ENCODE measurements around the gene MCC. TPM values are rescaled to one million over a fixed set of nuclear protein-coding genes. Genes with fewer than 3 reads are reported as not detected.

MCC gene
- total RNA-seq, 1 donor from 2014 or later: 33.9 TPM

DNA sequence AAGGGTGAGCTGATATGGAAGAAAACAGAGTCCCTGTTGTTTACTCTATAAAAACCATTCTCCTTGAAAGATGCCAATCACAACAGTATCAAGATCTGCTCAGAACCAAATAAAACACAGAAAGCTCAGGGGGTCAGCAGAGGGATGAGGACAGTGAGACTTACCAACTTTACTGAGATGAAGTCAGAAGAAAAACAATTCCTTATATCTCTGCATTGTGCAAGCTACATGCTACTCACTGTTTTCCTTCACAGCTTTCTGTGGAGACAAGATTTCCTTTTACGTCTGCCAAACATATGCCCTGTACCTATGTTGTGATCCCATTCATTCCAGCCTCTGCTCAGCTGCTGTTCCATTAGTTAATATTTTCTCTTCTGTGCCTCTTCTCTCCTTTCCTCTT lies 239.0 kb downstream of the MCC start:
- H3K4me3 Mint-ChIP-seq: no peak overlapping the region
- H3K27ac Mint-ChIP-seq: peak overlapping the region; percentile 87
- H3K36me3 Mint-ChIP-seq: peaks cover 3% of the 10 kb centered on the region
- no peaks in the 10 kb centered on the region for H3K9me3 Mint-ChIP-seq
- peaks cover 63% of the 10 kb centered on the region for H3K4me1 Mint-ChIP-seq
- TF ChIP-seq, protein P1, sequence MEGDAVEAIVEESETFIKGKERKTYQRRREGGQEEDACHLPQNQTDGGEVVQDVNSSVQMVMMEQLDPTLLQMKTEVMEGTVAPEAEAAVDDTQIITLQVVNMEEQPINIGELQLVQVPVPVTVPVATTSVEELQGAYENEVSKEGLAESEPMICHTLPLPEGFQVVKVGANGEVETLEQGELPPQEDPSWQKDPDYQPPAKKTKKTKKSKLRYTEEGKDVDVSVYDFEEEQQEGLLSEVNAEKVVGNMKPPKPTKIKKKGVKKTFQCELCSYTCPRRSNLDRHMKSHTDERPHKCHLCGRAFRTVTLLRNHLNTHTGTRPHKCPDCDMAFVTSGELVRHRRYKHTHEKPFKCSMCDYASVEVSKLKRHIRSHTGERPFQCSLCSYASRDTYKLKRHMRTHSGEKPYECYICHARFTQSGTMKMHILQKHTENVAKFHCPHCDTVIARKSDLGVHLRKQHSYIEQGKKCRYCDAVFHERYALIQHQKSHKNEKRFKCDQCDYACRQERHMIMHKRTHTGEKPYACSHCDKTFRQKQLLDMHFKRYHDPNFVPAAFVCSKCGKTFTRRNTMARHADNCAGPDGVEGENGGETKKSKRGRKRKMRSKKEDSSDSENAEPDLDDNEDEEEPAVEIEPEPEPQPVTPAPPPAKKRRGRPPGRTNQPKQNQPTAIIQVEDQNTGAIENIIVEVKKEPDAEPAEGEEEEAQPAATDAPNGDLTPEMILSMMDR (IDR thresholded peaks at IDR 0.05; ENCODE audit: unreplicated experiment): no peak
- H3K27me3 Mint-ChIP-seq (ENCODE audit: low read depth): no peaks in the 10 kb centered on the region
- no peak for DNase-seq (ENCODE audit: low spot score in 2 of 2, unreplicated experiment in 2 of 2)

DNA sequence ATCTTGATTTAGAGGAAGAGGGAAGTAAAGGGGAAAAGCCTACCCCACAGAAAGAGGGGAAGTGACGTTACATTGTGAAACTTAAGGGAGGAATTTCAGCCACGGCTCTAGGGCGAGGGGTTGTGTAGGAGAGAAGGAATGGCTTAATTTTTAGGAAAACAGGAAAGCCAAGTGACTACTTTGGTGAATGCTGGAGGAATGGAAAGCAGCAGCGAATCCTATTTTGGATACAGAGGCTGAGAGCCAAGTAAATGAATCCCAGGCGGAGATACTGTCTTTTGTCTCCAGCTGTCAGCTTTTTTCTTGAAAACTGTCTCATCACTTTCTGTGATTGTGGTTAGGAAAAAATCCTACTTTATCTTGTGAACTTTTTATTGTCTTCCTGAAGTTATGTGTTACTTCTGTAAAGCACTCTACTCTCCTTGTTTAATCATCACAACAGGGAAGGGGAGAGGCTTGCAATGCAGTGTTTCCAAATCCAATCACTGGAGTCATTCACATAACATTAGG lies 241.8 kb downstream of the MCC start:
- Mint-ChIP-seq H3K27me3 (ENCODE audit: low read depth) (no peaks in the 10 kb centered on the region), H3K27ac (peak overlapping the region; percentile 89), H3K9me3 (no peaks in the 10 kb centered on the region), H3K4me3 (peak overlapping the region; percentile 3), H3K4me1 (peaks cover 55% of the 10 kb centered on the region), H3K36me3 (peaks cover 3% of the 10 kb centered on the region)
- TF ChIP-seq, protein P1 (IDR thresholded peaks at IDR 0.05; ENCODE audit: unreplicated experiment): no peak
- DNase-seq (ENCODE audit: low spot score in 2 of 2, unreplicated experiment in 2 of 2): no peak

DNA sequence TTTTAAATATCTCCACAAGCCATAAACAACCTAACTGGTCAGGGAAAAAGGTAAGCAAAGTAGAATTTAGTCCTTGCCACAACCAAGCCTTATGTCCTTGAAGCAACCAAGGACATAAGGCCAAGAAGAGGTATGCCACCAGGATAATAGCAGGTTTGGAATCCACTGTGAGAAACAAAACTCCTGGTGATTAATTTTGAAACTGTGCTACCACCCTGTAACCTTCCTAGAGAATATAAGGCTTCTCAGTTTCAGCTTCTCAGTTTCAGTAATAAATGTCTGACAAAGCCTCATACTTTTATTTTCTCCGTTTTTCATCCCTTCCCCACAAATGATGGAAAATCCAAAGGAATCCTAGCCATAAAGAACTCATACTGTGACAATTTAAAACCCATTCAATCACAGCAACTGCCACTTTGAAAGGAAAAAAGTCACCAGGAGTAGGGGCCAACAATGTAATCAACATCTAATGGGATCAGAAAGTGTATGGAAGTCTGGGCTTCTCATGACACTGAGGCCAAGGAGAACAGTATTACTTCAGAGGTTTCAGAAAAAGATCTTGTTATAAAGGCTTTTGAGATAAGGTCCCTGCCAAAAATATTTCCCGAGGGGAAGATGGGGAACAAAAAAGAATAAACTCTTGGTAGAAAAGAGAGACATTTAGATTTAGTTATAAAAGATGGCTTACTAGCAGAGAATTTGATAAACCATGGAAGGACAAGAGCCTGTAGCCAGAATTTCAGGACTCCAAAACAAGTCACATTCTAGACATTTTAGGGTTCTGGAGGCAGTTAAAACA lies 242.6 kb downstream of the MCC start:
- H3K27ac Mint-ChIP-seq: peak overlapping the region; percentile 89

DNA sequence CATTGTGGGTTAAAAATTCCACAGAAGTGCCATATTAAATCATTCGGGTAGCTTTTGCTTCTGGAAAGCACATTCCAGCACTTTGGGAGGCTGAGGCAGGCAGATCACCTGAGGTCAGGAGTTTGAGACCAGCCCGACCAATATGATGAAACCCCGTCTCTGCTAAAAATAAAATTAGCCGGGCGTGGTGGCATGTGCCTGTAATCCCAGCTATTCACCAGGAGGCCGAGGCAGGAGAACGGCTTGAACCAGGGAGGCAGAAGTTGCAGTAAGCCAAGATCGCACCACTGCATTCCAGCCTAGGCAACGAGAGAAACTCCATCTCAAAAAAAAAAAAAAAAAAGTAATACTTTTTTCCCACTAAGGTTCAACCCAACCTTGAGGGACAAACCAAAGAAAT lies 243.3 kb downstream of the MCC start:
- H3K4me3 Mint-ChIP-seq: no peak overlapping the region
- no peak overlapping the region for H3K27ac Mint-ChIP-seq
- DNase-seq (ENCODE audit: low spot score in 2 of 2, unreplicated experiment in 2 of 2): no peak
- H3K36me3 Mint-ChIP-seq: peaks cover 3% of the 10 kb centered on the region
- H3K4me1 Mint-ChIP-seq: peaks cover 41% of the 10 kb centered on the region
- H3K27me3 Mint-ChIP-seq (ENCODE audit: low read depth): no peaks in the 10 kb centered on the region
- TF ChIP-seq, protein P1 (IDR thresholded peaks at IDR 0.05; ENCODE audit: unreplicated experiment): no peak
- H3K9me3 Mint-ChIP-seq: no peaks in the 10 kb centered on the region

More for the DNA sequence above, 242.6 kb downstream of the MCC start:
- H3K36me3 Mint-ChIP-seq: peaks cover 3% of the 10 kb centered on the region
- H3K4me3 Mint-ChIP-seq: no peak overlapping the region
- TF ChIP-seq, protein P1 (IDR thresholded peaks at IDR 0.05; ENCODE audit: unreplicated experiment): no peak
- no peak for DNase-seq (ENCODE audit: low spot score in 2 of 2, unreplicated experiment in 2 of 2)
- peaks cover 47% of the 10 kb centered on the region for H3K4me1 Mint-ChIP-seq
- no peaks in the 10 kb centered on the region for H3K9me3 Mint-ChIP-seq
- H3K27me3 Mint-ChIP-seq (ENCODE audit: low read depth): no peaks in the 10 kb centered on the region

DNA sequence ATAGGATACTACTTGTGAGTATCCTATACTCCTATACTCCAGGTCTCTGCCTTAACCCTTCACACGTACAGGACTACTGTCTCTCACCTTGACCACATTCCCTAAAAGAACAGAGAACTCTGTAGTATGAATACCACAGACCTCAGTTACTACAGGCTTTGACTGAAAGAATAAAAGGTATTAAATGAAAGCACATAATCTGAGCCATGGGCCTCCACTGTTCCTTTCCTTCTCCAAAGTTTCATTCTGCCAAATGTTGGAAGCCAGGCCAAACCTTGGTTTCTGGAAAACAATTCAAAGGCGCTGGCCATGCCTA lies 244.9 kb downstream of the MCC start:
- Mint-ChIP-seq H3K9me3 (no peaks in the 10 kb centered on the region), H3K27ac (no peak overlapping the region), H3K4me3 (no peak overlapping the region), H3K4me1 (peaks cover 41% of the 10 kb centered on the region), H3K27me3 (ENCODE audit: low read depth) (no peaks in the 10 kb centered on the region), H3K36me3 (no peaks in the 10 kb centered on the region)
- no peak for DNase-seq (ENCODE audit: low spot score in 2 of 2, unreplicated experiment in 2 of 2)
- TF ChIP-seq, protein P1 (IDR thresholded peaks at IDR 0.05; ENCODE audit: unreplicated experiment): no peak

Data from mesothelial cell of epicardium (in vitro differentiated cells).